Mesodermal cell (in vitro differentiated cells): Measurements from ENCODE around the gene NFKBIE.

Experiments used
- H3K27ac ChIP-seq: 2 replicates; pipeline ENCODE4 v1.7.0; 2013; ENCODE audit warnings: mild to moderate bottlenecking, low read depth, low read length, moderate library complexity; ENCODE audit not compliant: severe bottlenecking
- H3K36me3 ChIP-seq: 2 replicates; pipeline ENCODE4 v1.7.1; 2013; ENCODE audit warnings: mild to moderate bottlenecking, low read length, moderate library complexity; ENCODE audit not compliant: control insufficient read depth, insufficient read depth
- H3K4me1 ChIP-seq: one replicate; pipeline ENCODE4 v1.7.1; 2013; ENCODE audit warnings: mild to moderate bottlenecking, low read length; ENCODE audit not compliant: insufficient read depth, control insufficient read depth, poor library complexity, severe bottlenecking
- H3K4me3 ChIP-seq: 2 replicates; pipeline ENCODE4 v1.7.0; 2013; ENCODE audit warnings: low read length, control low read depth, mild to moderate bottlenecking; ENCODE audit not compliant: insufficient read depth, poor library complexity, severe bottlenecking; ENCODE audit errors: extremely low read depth
- H3K9me3 ChIP-seq: 2 replicates; pipeline ENCODE4 v1.7.1; 2013; ENCODE audit warnings: mild to moderate bottlenecking, low read length, moderate library complexity; ENCODE audit not compliant: control insufficient read depth
- WGBS, 2 experiments: methylation state at CpG; one replicate each; pipeline ENCODE4 v1.1.5; 2013; ENCODE audit warnings: missing lambda C conversion rate in 2 of 2; ENCODE audit not compliant: insufficient coverage in 2 of 2; 5-methylcytosine and 5-hydroxymethylcytosine counted together

The NFKBIE gene

GRCh38 chr6:44256775-44257024 lies 8.7 kb downstream of the NFKBIE start:
- H3K4me1 ChIP-seq, result peaks cover 9% of the 10 kb centered on the region
- H3K36me3 ChIP-seq, result peaks cover 59% of the 10 kb centered on the region

DNA sequence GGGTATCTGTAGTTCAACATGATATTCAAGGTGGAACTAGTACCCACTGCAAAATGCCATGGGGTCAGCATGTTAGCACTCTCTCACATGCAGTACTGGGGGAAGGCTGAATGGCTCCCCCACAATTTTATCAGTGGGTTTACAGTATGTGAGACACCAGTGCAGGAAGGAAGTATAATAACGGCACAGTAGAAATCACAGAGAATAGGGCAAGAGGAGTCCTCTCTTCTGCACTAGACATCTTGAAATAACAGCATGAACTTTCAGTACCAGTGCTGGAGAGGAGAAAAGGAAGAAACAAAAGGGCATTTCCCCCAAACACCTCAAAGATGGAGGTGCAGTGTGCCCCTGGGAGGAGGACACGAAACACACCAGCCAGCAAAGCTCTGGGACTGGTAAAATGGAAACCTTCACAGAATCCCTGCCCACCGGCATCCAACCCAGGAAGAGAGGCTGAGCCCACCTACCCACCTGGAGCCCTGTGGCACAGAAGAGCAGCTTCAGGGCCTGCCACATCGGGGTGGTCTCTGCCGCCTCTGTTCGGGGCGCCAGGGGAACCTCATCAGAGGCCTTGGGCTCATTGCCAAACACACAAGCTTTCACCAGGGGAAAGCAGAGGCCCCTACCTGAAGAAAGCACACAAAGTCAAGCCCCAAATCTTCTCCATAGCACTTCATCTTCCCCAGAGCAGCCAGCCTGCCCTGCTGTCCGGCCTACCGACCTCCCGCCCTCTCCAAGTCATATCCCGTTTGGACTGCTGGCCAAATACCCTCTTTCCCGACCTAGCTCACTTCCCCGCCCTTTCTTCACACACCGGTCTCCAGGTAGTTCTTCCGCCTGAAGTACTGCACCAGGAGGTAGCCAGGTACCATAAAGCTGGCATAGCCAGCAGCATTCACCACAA lies 9.2 kb downstream of the NFKBIE start:
- peaks cover 63% of the 10 kb centered on the region for H3K36me3 ChIP-seq
- WGBS, 2 experiments, result 35 to 40% methylated on average over 10 to 15 of the region's 15 CpGs

More at GRCh38 chr6:44256775-44257024, 8.7 kb downstream of the NFKBIE start:
- WGBS, 2 experiments, result 0 to 2% methylated on average over 9 to 12 of the region's 12 CpGs
- peak overlapping the region; percentile 93 for H3K27ac ChIP-seq
- H3K4me3 ChIP-seq, result peak overlapping the region; percentile 82
- H3K9me3 ChIP-seq, result no peaks in the 10 kb centered on the region

DNA sequence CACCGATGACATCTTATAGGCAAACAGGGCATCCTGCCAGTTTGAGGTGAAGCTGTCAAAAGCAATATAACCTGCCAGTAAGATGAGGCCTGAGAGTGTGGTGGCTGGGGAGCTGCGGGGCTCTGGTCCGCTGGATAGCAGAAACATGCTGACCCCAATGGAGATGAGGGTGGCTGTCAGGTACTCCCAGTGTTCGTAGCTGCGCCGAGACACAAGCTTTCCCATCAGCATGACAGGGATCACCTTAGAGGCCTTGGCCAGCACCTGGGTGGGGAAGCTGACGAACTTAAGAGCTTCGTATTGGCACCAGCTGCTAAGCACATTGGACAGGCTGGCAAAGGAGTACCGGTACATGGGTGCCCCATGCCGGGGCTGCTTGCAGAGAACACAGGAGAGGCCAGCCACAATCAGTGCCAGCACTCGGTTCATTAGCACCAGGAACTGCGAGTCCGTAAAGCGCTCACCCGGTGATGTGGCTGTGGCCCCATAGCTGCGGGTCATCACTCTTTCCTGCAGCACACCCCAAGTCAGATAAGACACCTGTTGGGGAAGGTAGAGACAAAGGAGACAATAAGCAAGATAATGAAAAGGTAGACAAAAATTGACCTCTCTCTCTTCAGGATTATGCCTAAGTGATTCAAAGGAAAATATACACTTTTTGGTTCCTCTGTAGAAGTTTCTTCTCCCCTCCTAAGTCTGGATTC lies 10.1 kb downstream of the NFKBIE start:
- H3K9me3 ChIP-seq, result no peaks in the 10 kb centered on the region
- H3K27ac ChIP-seq, result peak overlapping the region; percentile 16
- 84 to 89% methylated on average over 13 to 14 of the region's 16 CpGs for WGBS, 2 experiments
- H3K4me3 ChIP-seq, result no peak overlapping the region
- H3K4me1 ChIP-seq, result peaks cover 14% of the 10 kb centered on the region
- peaks cover 66% of the 10 kb centered on the region for H3K36me3 ChIP-seq

More for the DNA sequence above, 9.2 kb downstream of the NFKBIE start:
- Histone ChIP-seq H3K9me3 (no peaks in the 10 kb centered on the region), H3K27ac (peak overlapping the region; percentile 93), H3K4me1 (peaks cover 9% of the 10 kb centered on the region), H3K4me3 (peak overlapping the region; percentile 82)

GRCh38 chr6:44254191-44255104 lies 10.9 kb downstream of the NFKBIE start:
- H3K36me3 ChIP-seq, result peaks cover 68% of the 10 kb centered on the region
- WGBS, 2 experiments, result 83 to 96% methylated on average over 6 to 11 of the region's 12 CpGs
- peaks cover 19% of the 10 kb centered on the region for H3K4me1 ChIP-seq
- no peak overlapping the region for H3K27ac ChIP-seq
- no peak overlapping the region for H3K4me3 ChIP-seq
- no peaks in the 10 kb centered on the region for H3K9me3 ChIP-seq

- Histone ChIP-seq H3K36me3 (peaks cover 77% of the 10 kb centered on the region), H3K4me3 (no peak overlapping the region), H3K27ac (no peak overlapping the region), H3K9me3 (no peaks in the 10 kb centered on the region), H3K4me1 (peaks cover 26% of the 10 kb centered on the region)
- 95% methylated on average over 6 to 7 of the region's 10 CpGs for WGBS, 2 experiments
Observed at GRCh38 chr6:44253307-44254101, 11.8 kb downstream of the NFKBIE start.

DNA sequence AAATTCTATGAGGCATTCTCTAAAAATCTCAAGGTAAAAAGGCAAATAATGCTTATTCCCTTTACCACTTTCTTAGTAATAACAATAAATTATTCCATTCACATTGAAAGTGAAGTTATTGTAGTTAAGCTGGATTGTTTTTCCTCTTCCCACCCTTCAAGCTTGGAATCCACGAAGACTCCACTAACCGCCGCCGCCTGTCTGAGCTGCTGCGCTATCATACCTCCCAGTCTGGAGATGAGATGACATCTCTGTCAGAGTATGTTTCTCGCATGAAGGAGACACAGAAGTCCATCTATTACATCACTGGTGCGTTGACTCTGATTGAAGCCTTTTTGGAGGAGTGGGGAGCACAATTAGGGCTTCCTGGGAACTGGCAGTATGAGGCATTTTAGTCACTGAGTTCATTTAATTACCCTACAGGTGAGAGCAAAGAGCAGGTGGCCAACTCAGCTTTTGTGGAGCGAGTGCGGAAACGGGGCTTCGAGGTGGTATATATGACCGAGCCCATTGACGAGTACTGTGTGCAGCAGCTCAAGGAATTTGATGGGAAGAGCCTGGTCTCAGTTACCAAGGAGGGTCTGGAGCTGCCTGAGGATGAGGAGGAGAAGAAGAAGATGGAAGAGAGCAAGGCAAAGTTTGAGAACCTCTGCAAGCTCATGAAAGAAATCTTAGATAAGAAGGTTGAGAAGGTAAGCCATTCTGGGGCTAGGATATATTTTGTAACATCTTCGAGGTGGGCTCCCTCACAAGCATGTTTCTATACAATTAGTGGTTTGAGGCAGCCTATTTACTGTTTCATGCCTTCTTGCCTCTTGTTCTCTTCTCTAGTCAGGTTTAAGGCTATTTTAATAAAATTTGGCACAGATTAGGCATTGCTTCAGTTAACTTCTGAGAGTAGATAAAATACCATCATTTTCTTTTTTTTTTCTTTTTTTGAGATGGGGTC lies 13.5 kb downstream of the NFKBIE start:
- H3K9me3 ChIP-seq, result no peaks in the 10 kb centered on the region

GRCh38 chr6:44250718-44251123 lies 14.6 kb downstream of the NFKBIE start:
- peak overlapping the region; percentile 10 for H3K27ac ChIP-seq
- H3K36me3 ChIP-seq, result peaks cover 82% of the 10 kb centered on the region
- H3K4me1 ChIP-seq, result peaks cover 19% of the 10 kb centered on the region
- H3K4me3 ChIP-seq, result no peak overlapping the region
- H3K9me3 ChIP-seq, result no peaks in the 10 kb centered on the region
- WGBS, 2 experiments, result 100% methylated on average over 1 of the region's 3 CpGs; no CpG with 5 or more reads in 1 of the 2 experiments

More for the DNA sequence above, 13.5 kb downstream of the NFKBIE start:
- Histone ChIP-seq H3K36me3 (peaks cover 86% of the 10 kb centered on the region), H3K27ac (peak overlapping the region; percentile 10), H3K4me1 (peaks cover 26% of the 10 kb centered on the region), H3K4me3 (no peak overlapping the region)
- 86 to 99% methylated on average over 8 to 10 of the region's 14 CpGs for WGBS, 2 experiments

DNA sequence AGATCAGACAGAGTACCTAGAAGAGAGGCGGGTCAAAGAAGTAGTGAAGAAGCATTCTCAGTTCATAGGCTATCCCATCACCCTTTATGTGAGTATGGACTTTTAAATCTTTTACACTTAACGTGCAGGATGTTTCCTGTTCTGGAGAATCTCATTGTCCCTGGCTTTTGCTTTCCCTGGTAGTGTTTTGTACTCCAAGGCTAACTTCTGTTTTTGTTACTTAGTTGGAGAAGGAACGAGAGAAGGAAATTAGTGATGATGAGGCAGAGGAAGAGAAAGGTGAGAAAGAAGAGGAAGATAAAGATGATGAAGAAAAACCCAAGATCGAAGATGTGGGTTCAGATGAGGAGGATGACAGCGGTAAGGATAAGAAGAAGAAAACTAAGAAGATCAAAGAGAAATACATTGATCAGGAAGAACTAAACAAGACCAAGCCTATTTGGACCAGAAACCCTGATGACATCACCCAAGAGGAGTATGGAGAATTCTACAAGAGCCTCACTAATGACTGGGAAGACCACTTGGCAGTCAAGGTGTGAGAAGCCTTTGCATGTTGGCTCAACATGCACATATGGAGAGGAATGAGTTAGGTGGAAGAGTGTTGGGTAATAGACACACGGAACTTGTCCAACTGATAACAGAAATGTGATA lies 15.2 kb downstream of the NFKBIE start:
- H3K4me1 ChIP-seq, result peaks cover 16% of the 10 kb centered on the region
- no peak overlapping the region for H3K27ac ChIP-seq
- H3K4me3 ChIP-seq, result no peak overlapping the region
- WGBS, 2 experiments, result 94 to 100% methylated on average over 2 to 3 of the region's 6 CpGs
- no peaks in the 10 kb centered on the region for H3K9me3 ChIP-seq
- H3K36me3 ChIP-seq, result peaks cover 76% of the 10 kb centered on the region
